C4-2B (cell line): ENCODE data around the gene GRIK4.

Experiments used
- H3K27ac ChIP-seq: fragments of 450-650 bp; 2 replicates; pipeline ENCODE4 v1.5.1; 2017
- ZFX ChIP-seq: fragments of 450-650 bp; IDR thresholded peaks from 2 replicates; pipeline ENCODE4 v1.6.1; 2017
- TF ChIP-seq, protein P1 (sequence below): fragments of 450-650 bp; conservative IDR thresholded peaks from 2 replicates; pipeline ENCODE4 v1.5.1; 2017; ENCODE audit warnings: mild to moderate bottlenecking

Gene GRIK4

DNA sequence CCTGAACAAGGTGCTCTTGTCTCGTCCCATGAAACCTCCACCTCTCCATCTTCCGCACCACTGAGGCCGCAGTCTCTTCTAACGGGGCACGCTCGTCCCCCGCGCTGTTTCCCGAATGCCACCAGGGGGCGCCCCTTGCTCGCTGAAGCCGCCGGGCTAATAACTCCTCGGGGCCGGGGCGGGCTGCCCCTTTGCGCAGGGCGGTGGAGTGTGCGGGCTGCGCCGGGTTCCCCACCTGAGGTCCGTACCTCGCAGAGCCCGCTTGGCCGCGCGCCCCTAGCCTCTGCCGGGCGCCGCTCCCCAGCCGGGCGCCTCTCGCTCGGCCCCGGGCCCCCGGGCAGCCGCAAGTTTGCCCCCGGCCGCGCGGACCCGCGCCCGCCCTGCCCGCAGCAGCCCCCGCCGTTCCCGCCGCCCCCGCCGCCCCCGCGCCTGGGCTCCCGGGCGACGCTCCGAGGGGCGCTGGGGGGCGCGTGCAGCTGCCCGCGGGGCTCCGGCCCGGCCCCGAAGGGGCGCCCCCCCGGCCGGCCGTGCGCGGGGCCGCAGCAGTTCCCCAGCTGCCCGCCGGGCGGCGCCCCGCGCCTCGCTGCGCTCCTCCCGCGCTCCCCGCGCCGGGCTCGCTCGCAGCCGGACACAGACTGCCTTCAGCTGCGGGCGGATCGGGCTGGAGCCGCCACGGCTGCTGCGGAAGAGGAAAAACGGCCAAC, at the start of gene GRIK4:
Gene GRIK4, plus strand, starts transcription at position 633 of the 704 bp plus-strand sequence. CDS start 148,571 bp downstream, outside the sequence.
- TF ChIP-seq ZFX = no peak
- TF ChIP-seq, protein P1, sequence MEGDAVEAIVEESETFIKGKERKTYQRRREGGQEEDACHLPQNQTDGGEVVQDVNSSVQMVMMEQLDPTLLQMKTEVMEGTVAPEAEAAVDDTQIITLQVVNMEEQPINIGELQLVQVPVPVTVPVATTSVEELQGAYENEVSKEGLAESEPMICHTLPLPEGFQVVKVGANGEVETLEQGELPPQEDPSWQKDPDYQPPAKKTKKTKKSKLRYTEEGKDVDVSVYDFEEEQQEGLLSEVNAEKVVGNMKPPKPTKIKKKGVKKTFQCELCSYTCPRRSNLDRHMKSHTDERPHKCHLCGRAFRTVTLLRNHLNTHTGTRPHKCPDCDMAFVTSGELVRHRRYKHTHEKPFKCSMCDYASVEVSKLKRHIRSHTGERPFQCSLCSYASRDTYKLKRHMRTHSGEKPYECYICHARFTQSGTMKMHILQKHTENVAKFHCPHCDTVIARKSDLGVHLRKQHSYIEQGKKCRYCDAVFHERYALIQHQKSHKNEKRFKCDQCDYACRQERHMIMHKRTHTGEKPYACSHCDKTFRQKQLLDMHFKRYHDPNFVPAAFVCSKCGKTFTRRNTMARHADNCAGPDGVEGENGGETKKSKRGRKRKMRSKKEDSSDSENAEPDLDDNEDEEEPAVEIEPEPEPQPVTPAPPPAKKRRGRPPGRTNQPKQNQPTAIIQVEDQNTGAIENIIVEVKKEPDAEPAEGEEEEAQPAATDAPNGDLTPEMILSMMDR = peak; percentile 95
- no peak within 1 kb of the TSS for H3K27ac ChIP-seq

GRCh38 chr11:120462825-120463224, 48.7 kb upstream of the GRIK4 start:
- no peak for TF ChIP-seq ZFX
- TF ChIP-seq, protein P1 = no peak
- H3K27ac ChIP-seq = no peak overlapping the region

GRCh38 chr11:120465921-120466534, 45.5 kb upstream of the GRIK4 start:
- H3K27ac ChIP-seq = no peak overlapping the region
- no peak for TF ChIP-seq ZFX
- TF ChIP-seq, protein P1 = no peak

GRCh38 chr11:120467627-120468026, 43.9 kb upstream of the GRIK4 start:
- no peak overlapping the region for H3K27ac ChIP-seq
- TF ChIP-seq, protein P1 = no peak
- no peak for TF ChIP-seq ZFX

GRCh38 chr11:120471131-120471530, 40.4 kb upstream of the GRIK4 start:
- TF ChIP-seq, protein P1 = no peak
- no peak for TF ChIP-seq ZFX
- no peak overlapping the region for H3K27ac ChIP-seq

DNA sequence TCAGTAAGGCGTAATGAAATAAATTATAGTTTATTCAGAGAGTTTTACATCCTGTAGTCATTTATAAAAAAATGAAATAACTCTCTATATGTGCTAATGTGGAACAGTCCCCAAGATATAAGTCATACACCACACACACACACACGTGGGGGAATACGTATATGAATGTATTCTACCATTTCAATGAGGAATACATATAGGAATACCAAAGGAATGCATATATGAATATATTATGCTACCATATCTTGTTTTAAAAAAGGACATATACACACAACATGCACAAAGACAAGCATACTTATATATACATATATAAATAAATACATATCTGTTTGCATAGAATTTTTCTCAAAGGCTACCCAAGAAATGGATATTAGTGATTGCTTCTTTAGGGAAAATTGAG, 39.6 kb upstream of the GRIK4 start:
- TF ChIP-seq, protein P1 = no peak
- no peak for TF ChIP-seq ZFX
- no peak overlapping the region for H3K27ac ChIP-seq

DNA sequence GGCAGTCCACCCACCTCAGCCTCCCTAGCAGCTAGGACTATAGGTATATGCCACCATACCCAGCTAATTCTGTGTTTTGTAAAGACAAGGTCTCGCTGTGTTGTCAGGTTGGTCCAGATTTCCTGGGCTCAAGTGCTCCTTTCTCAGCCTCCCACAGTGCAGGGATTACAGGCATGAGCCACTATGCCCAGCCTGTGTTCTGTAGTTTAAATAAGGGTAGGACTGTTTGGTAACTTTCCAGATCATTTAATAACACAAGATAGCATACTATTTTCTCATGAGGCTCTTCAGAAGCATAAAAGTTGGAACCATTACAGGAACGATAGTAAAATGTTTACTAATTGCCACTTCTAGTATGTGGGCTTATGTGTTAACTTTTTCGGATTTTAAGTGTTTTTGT, 38.0 kb upstream of the GRIK4 start:
- H3K27ac ChIP-seq = no peak overlapping the region
- TF ChIP-seq, protein P1 = no peak
- no peak for TF ChIP-seq ZFX
